Loucy (cell line): ENCODE measurements around the gene PLSCR1.

Experiments
- H2AFZ ChIP-seq: fragments of 200-600 bp; sonication (generic); 2 replicates; pipeline ENCODE4 v1.6.0; 2016; ENCODE audit warnings: antibody characterized with exemption, mild to moderate bottlenecking, low read length, moderate library complexity
- H3F3A ChIP-seq: fragments of 200-600 bp; 2 replicates; pipeline ENCODE4 v1.6.0; 2016; ENCODE audit warnings: antibody characterized with exemption, low read depth, mild to moderate bottlenecking
- H3K27me3 ChIP-seq: fragments of 200-600 bp; sonication (generic); 2 replicates; pipeline ENCODE4 v1.6.1; 2014; ENCODE audit warnings: low read length, mild to moderate bottlenecking; ENCODE audit not compliant: insufficient read depth, poor library complexity, severe bottlenecking
- H3K36me3 ChIP-seq: fragments of 200-600 bp; sonication (generic); 2 replicates; pipeline ENCODE4 v1.6.1; 2016; ENCODE audit warnings: low read length; ENCODE audit not compliant: insufficient read depth
- H3K4me1 ChIP-seq: fragments of 200-600 bp; sonication (generic); 2 replicates; pipeline ENCODE4 v1.5.1; 2014; ENCODE audit warnings: low read length, mild to moderate bottlenecking; ENCODE audit not compliant: insufficient read depth, poor library complexity, severe bottlenecking
- H3K4me2 ChIP-seq: fragments of 200-600 bp; sonication (generic); 2 replicates; pipeline ENCODE4 v1.6.0; 2014; ENCODE audit warnings: antibody characterized with exemption, low read length, low read depth, mild to moderate bottlenecking; ENCODE audit not compliant: poor library complexity, severe bottlenecking
- H3K4me3 ChIP-seq: fragments of 200-600 bp; sonication (generic); 2 replicates; pipeline ENCODE4 v1.5.1; 2014; ENCODE audit warnings: low read length, mild to moderate bottlenecking, mixed read lengths; ENCODE audit not compliant: poor library complexity, severe bottlenecking
- H3K79me2 ChIP-seq: fragments of 200-600 bp; sonication (generic); 2 replicates; pipeline ENCODE4 v1.6.1; 2014; ENCODE audit warnings: low read length; ENCODE audit not compliant: insufficient read depth
- H3K9ac ChIP-seq: fragments of 200-600 bp; sonication (generic); 2 replicates; pipeline ENCODE4 v1.6.0; 2014; ENCODE audit warnings: mild to moderate bottlenecking, low read depth, low read length, moderate library complexity; ENCODE audit not compliant: poor library complexity, severe bottlenecking
- H3K9me2 ChIP-seq: fragments of 200-600 bp; sonication (generic); replicated peaks from 2 replicates; pipeline ENCODE4 v1.6.1; 2016; ENCODE audit warnings: low read depth, low read length, mixed read lengths
- H3K9me3 ChIP-seq: fragments of 200-600 bp; sonication (generic); 2 replicates; pipeline ENCODE4 v1.6.1; 2014; ENCODE audit warnings: mild to moderate bottlenecking, antibody characterized with exemption, low read length, low read depth; ENCODE audit not compliant: insufficient read depth
- H4K20me1 ChIP-seq: fragments of 200-600 bp; sonication (generic); 2 replicates; pipeline ENCODE4 v1.6.0; 2014; ENCODE audit warnings: antibody characterized with exemption, low read length, mild to moderate bottlenecking; ENCODE audit not compliant: insufficient read depth, poor library complexity, severe bottlenecking
- EZH2phosphoT487 ChIP-seq: fragments of 200-600 bp; IDR thresholded peaks from 2 replicates; pipeline ENCODE4 v1.6.1; 2018; ENCODE audit warnings: antibody characterized with exemption, mild to moderate bottlenecking, moderate library complexity, borderline replicate concordance
- TF ChIP-seq, protein P1 (sequence below): fragments of 200-600 bp; sonication (generic); conservative IDR thresholded peaks from 2 replicates; pipeline ENCODE4 v1.5.1; 2014; ENCODE audit warnings: mild to moderate bottlenecking, antibody characterized with exemption, low read length

The PLSCR1 gene

DNA sequence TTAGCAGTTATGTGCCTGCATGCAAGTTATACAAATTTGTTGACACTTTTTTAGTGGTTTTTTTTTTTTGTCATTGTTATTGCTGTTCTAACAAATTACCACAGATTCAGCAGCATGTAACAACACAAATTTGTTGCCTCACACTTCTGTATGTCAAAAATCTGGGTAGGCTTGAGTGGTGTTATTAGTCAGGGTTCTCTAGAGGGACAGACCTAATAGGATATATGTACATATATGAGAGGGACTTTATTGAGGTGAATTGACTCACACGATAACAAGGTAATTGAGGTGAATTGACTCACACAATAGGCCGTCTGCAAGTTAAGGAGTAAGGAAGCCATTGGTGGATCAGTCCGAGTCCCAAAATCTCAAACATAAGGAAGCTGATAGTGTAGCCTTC is 15.0 kb upstream of the PLSCR1 start:
- H3K9ac ChIP-seq: no peak overlapping the region
- H4K20me1 ChIP-seq: no peaks in the 10 kb centered on the region
- H2AFZ ChIP-seq: no peak overlapping the region
- no peak overlapping the region for H3K4me2 ChIP-seq
- no peaks in the 10 kb centered on the region for H3K27me3 ChIP-seq
- no peaks in the 10 kb centered on the region for H3K36me3 ChIP-seq
- no peaks in the 10 kb centered on the region for H3K4me1 ChIP-seq
- no peaks in the 10 kb centered on the region for H3K9me3 ChIP-seq
- no peaks in the 10 kb centered on the region for H3K79me2 ChIP-seq
- H3K9me2 ChIP-seq: no peaks in the 10 kb centered on the region
- TF ChIP-seq, protein P1, sequence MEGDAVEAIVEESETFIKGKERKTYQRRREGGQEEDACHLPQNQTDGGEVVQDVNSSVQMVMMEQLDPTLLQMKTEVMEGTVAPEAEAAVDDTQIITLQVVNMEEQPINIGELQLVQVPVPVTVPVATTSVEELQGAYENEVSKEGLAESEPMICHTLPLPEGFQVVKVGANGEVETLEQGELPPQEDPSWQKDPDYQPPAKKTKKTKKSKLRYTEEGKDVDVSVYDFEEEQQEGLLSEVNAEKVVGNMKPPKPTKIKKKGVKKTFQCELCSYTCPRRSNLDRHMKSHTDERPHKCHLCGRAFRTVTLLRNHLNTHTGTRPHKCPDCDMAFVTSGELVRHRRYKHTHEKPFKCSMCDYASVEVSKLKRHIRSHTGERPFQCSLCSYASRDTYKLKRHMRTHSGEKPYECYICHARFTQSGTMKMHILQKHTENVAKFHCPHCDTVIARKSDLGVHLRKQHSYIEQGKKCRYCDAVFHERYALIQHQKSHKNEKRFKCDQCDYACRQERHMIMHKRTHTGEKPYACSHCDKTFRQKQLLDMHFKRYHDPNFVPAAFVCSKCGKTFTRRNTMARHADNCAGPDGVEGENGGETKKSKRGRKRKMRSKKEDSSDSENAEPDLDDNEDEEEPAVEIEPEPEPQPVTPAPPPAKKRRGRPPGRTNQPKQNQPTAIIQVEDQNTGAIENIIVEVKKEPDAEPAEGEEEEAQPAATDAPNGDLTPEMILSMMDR: no peak
- TF ChIP-seq EZH2phosphoT487: no peak
- H3F3A ChIP-seq: no peaks in the 10 kb centered on the region
- no peak overlapping the region for H3K4me3 ChIP-seq

DNA sequence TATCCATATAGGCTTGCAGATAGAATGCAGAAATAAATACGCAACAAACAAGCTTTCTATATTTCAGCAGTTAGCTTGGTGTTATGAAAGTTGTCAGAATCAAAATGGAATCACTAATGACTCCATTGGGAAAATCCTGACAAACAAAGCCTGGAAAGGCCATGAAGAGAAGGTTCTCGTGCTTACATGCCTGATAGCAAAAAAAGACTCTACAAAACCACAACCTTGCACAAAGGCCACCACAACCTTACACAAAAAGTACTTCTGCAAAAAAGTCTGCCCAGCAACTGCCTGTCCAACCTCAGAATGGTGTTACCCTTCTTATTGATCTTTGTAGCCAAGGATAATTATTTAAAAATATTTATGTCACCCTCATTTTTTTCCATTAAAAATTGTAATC is 14.4 kb upstream of the PLSCR1 start:
- no peak overlapping the region for H3K4me3 ChIP-seq
- H3K36me3 ChIP-seq: no peaks in the 10 kb centered on the region
- no peaks in the 10 kb centered on the region for H3K4me1 ChIP-seq
- no peaks in the 10 kb centered on the region for H3K9me2 ChIP-seq
- no peak overlapping the region for H2AFZ ChIP-seq
- no peaks in the 10 kb centered on the region for H3F3A ChIP-seq
- no peak overlapping the region for H3K9ac ChIP-seq
- no peaks in the 10 kb centered on the region for H3K9me3 ChIP-seq
- no peak overlapping the region for H3K4me2 ChIP-seq
- no peaks in the 10 kb centered on the region for H3K79me2 ChIP-seq
- no peaks in the 10 kb centered on the region for H3K27me3 ChIP-seq
- TF ChIP-seq, protein P1: no peak
- TF ChIP-seq EZH2phosphoT487: no peak
- no peaks in the 10 kb centered on the region for H4K20me1 ChIP-seq

DNA sequence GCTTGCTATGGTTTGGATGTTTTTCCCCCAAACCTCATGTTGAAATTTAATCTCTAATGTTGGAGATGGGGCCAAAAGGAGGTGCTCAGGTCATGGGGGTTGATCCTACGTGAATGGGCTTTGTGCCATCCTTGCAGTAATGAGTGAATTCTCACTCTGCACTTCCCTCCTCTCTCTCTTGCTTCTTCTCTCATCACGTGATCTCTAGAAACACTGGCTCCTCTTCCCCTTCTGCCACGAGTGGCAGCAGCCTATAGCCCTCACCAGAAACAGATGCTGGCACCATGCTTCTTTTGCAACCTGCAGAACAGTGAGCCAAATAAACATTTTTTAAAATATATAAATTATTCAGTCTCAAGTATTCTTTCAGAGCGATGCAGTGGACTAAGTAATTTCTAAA is 13.3 kb upstream of the PLSCR1 start:
- H3K27me3 ChIP-seq: no peaks in the 10 kb centered on the region
- TF ChIP-seq, protein P1: no peak
- no peak for TF ChIP-seq EZH2phosphoT487

More for the DNA sequence above, 13.3 kb upstream of the PLSCR1 start:
- Histone ChIP-seq H3K79me2 (no peaks in the 10 kb centered on the region), H3K9me2 (no peaks in the 10 kb centered on the region), H3K9me3 (no peaks in the 10 kb centered on the region), H3K4me2 (no peak overlapping the region), H4K20me1 (no peaks in the 10 kb centered on the region), H3K4me3 (no peak overlapping the region), H3K4me1 (no peaks in the 10 kb centered on the region), H3K36me3 (no peaks in the 10 kb centered on the region), H3F3A (no peaks in the 10 kb centered on the region), H3K9ac (no peak overlapping the region), H2AFZ (no peak overlapping the region)
